GM23338 (cell line): ENCODE data around the gene FOXB2. TPM values are rescaled to one million over a fixed set of nuclear protein-coding genes. Genes with fewer than 3 reads are reported as not detected.

Experiments
- ATAC-seq: fragments of 200-7000 bp; cut with Tn5 transposase; 3 replicates; pipeline ENCODE4 v1.9.1; 2020
- DNase-seq: peaks from one replicate; pipeline ENCODE4 v3.0.0-alpha.2; 2015; ENCODE audit warnings: low spot score
- H2AFZ ChIP-seq: fragments of 200-600 bp; sonication (generic); 2 replicates; pipeline ENCODE4 v1.8.0; 2016; ENCODE audit warnings: antibody characterized with exemption, mild to moderate bottlenecking, moderate library complexity
- H3F3A ChIP-seq: fragments of 200-600 bp; sonication (generic); replicated peaks from 2 replicates; pipeline ENCODE4 v1.8.0; 2017; ENCODE audit warnings: antibody characterized with exemption, mixed run types, low read depth
- H3K27ac ChIP-seq: fragments of 200-600 bp; sonication (generic); 2 replicates; pipeline ENCODE4 v1.6.1; 2016; ENCODE audit warnings: low read depth
- H3K27me3 ChIP-seq: fragments of 200-600 bp; sonication (generic); 2 replicates; pipeline ENCODE4 v1.8.0; 2016; ENCODE audit warnings: mild to moderate bottlenecking, mixed run types, moderate library complexity; ENCODE audit not compliant: insufficient read depth
- H3K36me3 ChIP-seq: fragments of 200-600 bp; sonication (generic); 2 replicates; pipeline ENCODE4 v1.8.0; 2016; ENCODE audit warnings: mild to moderate bottlenecking; ENCODE audit not compliant: insufficient read depth
- H3K4me1 ChIP-seq: fragments of 200-600 bp; sonication (generic); 2 replicates; pipeline ENCODE4 v1.8.0; 2016; ENCODE audit warnings: mild to moderate bottlenecking, moderate library complexity; ENCODE audit not compliant: insufficient read depth
- H3K4me2 ChIP-seq: fragments of 200-600 bp; sonication (generic); 2 replicates; pipeline ENCODE4 v1.7.1; 2017; ENCODE audit warnings: mixed run types
- H3K4me3 ChIP-seq: fragments of 200-600 bp; sonication (generic); 2 replicates; pipeline ENCODE4 v1.6.1; 2016; ENCODE audit warnings: mixed run types
- H3K79me2 ChIP-seq: fragments of 200-600 bp; sonication (generic); replicated peaks from 2 replicates; pipeline ENCODE4 v1.8.0; 2017; ENCODE audit warnings: mild to moderate bottlenecking; ENCODE audit not compliant: insufficient read depth
- H3K9me2 ChIP-seq: fragments of 200-600 bp; sonication (generic); 2 replicates; pipeline ENCODE4 v1.8.0; 2017; ENCODE audit not compliant: insufficient read depth
- H4K20me1 ChIP-seq: fragments of 200-600 bp; sonication (generic); replicated peaks from 2 replicates; pipeline ENCODE4 v1.8.0; 2017; ENCODE audit warnings: mild to moderate bottlenecking; ENCODE audit not compliant: insufficient read depth
- H3K27ac Mint-ChIP-seq: 2 replicates; pipeline ENCODE4 v1.8.0; 2020; ENCODE audit warnings: inconsistent platforms, mild to moderate bottlenecking, moderate library complexity, mixed read lengths
- H3K27me3 Mint-ChIP-seq: 3 replicates; pipeline ENCODE4 v1.8.0; 2022; ENCODE audit warnings: low read depth, mild to moderate bottlenecking, moderate library complexity, mixed read lengths, inconsistent platforms; ENCODE audit not compliant: insufficient read depth, poor library complexity
- H3K36me3 Mint-ChIP-seq: 3 replicates; pipeline ENCODE4 v1.8.0; 2021; ENCODE audit warnings: low read depth, mild to moderate bottlenecking, inconsistent platforms, moderate library complexity, mixed read lengths
- H3K4me1 Mint-ChIP-seq: 3 replicates; pipeline ENCODE4 v1.8.0; 2020; ENCODE audit warnings: mild to moderate bottlenecking, inconsistent platforms, mixed read lengths
- H3K4me3 Mint-ChIP-seq: 3 replicates; pipeline ENCODE4 v1.8.0; 2021; ENCODE audit warnings: moderate library complexity, mild to moderate bottlenecking, inconsistent platforms, mixed read lengths
- H3K9me3 Mint-ChIP-seq: 3 replicates; pipeline ENCODE4 v1.8.0; 2020; ENCODE audit warnings: moderate library complexity, mild to moderate bottlenecking, inconsistent platforms, mixed read lengths
- CREB1 ChIP-seq: fragments of 250-450 bp; sonication (Bioruptor Pico); IDR thresholded peaks from 2 replicates; pipeline ENCODE4 v1.5.0; 2020; ENCODE audit warnings: low read depth, mild to moderate bottlenecking, moderate library complexity
- CTCF ChIP-seq, 2 experiments: fragments of 200-600 bp in 1 of 2; sonication (generic) in 1 of 2; conservative IDR thresholded peaks; 2 replicates each; pipeline versions ENCODE4 v1.5.1 to v1.6.1; 2016 to 2017; ENCODE audit warnings: antibody characterized with exemption in 2 of 2, low read depth in 2 of 2, mild to moderate bottlenecking in 2 of 2, moderate library complexity in 1 of 2
- EZH2 ChIP-seq: fragments of 200-600 bp; sonication (generic); IDR thresholded peaks from one replicate; pipeline ENCODE4 v1.8.0; 2017; ENCODE audit warnings: antibody characterized with exemption, mild to moderate bottlenecking, low read depth; ENCODE audit not compliant: unreplicated experiment
- EZH2phosphoT487 ChIP-seq: fragments of 200-600 bp; sonication (generic); IDR thresholded peaks from one replicate; pipeline ENCODE4 v1.8.1; 2018; ENCODE audit warnings: antibody characterized with exemption; ENCODE audit not compliant: unreplicated experiment
- NANOG ChIP-seq: IDR thresholded peaks from 2 replicates; pipeline ENCODE4 v1.6.1; 2016; ENCODE audit warnings: antibody characterized with exemption, borderline replicate concordance
- STAT1 ChIP-seq: IDR thresholded peaks from one replicate; pipeline ENCODE4 v1.6.1; 2016; ENCODE audit warnings: antibody characterized with exemption; ENCODE audit not compliant: unreplicated experiment
- ZNF114 ChIP-seq: fragments of 250-450 bp; sonication (Bioruptor Pico); IDR thresholded peaks from 2 replicates; pipeline ENCODE4 v1.5.0; 2020; ENCODE audit warnings: mild to moderate bottlenecking, moderate library complexity
- ZNF331 ChIP-seq: fragments of 250-450 bp; sonication (Bioruptor Pico); IDR thresholded peaks from 2 replicates; pipeline ENCODE4 v1.5.0; 2020; ENCODE audit warnings: low read depth, mild to moderate bottlenecking, moderate library complexity
- polyA plus RNA-seq: library from polyadenylated mRNA; unstranded; fragments of >200 nt; fragmentation: Nextera tagmentation; extraction: Ambion mirVana; gene quantifications from 2 replicates; pipeline ENCODE4 v1.2.1, GENCODE V29; 2016
- total RNA-seq: library from RNA; depleted of rRNA; stranded (reverse); fragments of >200 nt; shearing (Covaris generic); gene quantifications from 2 replicates; pipeline ENCODE4 v1.2.3, GENCODE V29; 2014
- TF ChIP-seq, protein P1 (sequence below): IDR thresholded peaks from one replicate; pipeline ENCODE4 v1.6.1; 2018; ENCODE audit warnings: antibody characterized with exemption; ENCODE audit not compliant: unreplicated experiment

The FOXB2 gene
- total and polyA plus RNA-seq, 2 experiments from 2014 or later: not detected

DNA sequence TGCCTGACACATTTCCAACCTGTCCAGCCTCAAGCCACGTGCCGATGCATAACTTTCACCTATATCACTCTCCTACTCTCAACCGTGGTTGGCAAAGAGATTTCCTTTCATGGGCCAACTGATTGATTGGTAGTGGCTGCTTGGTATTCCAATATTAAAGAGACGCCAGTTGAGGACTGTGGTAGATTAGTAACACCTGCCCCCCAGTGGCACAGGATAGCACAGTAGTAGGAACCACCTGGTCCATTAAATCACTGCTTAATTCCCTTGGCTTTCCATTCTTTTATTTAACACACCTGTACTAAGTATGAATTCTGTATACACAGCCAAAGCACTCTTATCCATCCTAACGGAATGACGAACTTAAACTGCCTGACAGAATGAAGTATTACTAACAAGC is 19.1 kb upstream of the FOXB2 start:
- H3K27me3 ChIP-seq: no peaks in the 10 kb centered on the region
- DNase-seq: peak; percentile 55
- TF ChIP-seq NANOG (no peak), CTCF (conservative IDR thresholded peaks at IDR 0.05; ENCODE audit: low read depth in 2 of 2) (peak; percentile 54 to 59), ZNF114 (CRISPR knock-in tag) (no peak), CREB1 (CRISPR knock-in tag) (no peak)
- TF ChIP-seq, protein P1, sequence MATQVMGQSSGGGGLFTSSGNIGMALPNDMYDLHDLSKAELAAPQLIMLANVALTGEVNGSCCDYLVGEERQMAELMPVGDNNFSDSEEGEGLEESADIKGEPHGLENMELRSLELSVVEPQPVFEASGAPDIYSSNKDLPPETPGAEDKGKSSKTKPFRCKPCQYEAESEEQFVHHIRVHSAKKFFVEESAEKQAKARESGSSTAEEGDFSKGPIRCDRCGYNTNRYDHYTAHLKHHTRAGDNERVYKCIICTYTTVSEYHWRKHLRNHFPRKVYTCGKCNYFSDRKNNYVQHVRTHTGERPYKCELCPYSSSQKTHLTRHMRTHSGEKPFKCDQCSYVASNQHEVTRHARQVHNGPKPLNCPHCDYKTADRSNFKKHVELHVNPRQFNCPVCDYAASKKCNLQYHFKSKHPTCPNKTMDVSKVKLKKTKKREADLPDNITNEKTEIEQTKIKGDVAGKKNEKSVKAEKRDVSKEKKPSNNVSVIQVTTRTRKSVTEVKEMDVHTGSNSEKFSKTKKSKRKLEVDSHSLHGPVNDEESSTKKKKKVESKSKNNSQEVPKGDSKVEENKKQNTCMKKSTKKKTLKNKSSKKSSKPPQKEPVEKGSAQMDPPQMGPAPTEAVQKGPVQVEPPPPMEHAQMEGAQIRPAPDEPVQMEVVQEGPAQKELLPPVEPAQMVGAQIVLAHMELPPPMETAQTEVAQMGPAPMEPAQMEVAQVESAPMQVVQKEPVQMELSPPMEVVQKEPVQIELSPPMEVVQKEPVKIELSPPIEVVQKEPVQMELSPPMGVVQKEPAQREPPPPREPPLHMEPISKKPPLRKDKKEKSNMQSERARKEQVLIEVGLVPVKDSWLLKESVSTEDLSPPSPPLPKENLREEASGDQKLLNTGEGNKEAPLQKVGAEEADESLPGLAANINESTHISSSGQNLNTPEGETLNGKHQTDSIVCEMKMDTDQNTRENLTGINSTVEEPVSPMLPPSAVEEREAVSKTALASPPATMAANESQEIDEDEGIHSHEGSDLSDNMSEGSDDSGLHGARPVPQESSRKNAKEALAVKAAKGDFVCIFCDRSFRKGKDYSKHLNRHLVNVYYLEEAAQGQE: no peak
- H3K27ac ChIP-seq: no peak overlapping the region
- H3K4me1 Mint-ChIP-seq: peaks cover 2% of the 10 kb centered on the region; the same call in 1 of the 3 replicates
- H3F3A ChIP-seq: no peaks in the 10 kb centered on the region
- H3K4me3 Mint-ChIP-seq: no peak overlapping the region
- H4K20me1 ChIP-seq: no peaks in the 10 kb centered on the region
- no peaks in the 10 kb centered on the region for H3K4me1 ChIP-seq
- no peaks in the 10 kb centered on the region for H3K79me2 ChIP-seq
- ATAC-seq: peak; percentile 69
- H2AFZ ChIP-seq: no peak overlapping the region
- H3K9me2 ChIP-seq: no peaks in the 10 kb centered on the region
- no peak overlapping the region for H3K27ac Mint-ChIP-seq
- no peaks in the 10 kb centered on the region for H3K9me3 Mint-ChIP-seq
- no peaks in the 10 kb centered on the region for H3K36me3 ChIP-seq
- no peak overlapping the region for H3K4me2 ChIP-seq
- no peak overlapping the region for H3K4me3 ChIP-seq
- peaks cover 3% of the 10 kb centered on the region for H3K27me3 Mint-ChIP-seq
- no peaks in the 10 kb centered on the region for H3K36me3 Mint-ChIP-seq

- Histone ChIP-seq H3K27ac (no peak overlapping the region), H3K79me2 (no peaks in the 10 kb centered on the region), H3K4me3 (no peak overlapping the region), H3F3A (no peaks in the 10 kb centered on the region), H3K27me3 (no peaks in the 10 kb centered on the region), H3K4me2 (no peak overlapping the region), H3K9me2 (no peaks in the 10 kb centered on the region), H3K36me3 (no peaks in the 10 kb centered on the region), H2AFZ (no peak overlapping the region), H3K4me1 (0 out of 2 replicates have a peak, but pooled peaks cover 4% of the 10 kb centered on the region), H4K20me1 (no peaks in the 10 kb centered on the region)
- no peak overlapping the region for H3K27ac Mint-ChIP-seq
- no peaks in the 10 kb centered on the region for H3K9me3 Mint-ChIP-seq
- H3K4me3 Mint-ChIP-seq: no peak overlapping the region
- no peaks in the 10 kb centered on the region for H3K36me3 Mint-ChIP-seq
- ATAC-seq: no peak
- no peak for DNase-seq
- H3K27me3 Mint-ChIP-seq: peaks cover 3% of the 10 kb centered on the region
- H3K4me1 Mint-ChIP-seq: peaks cover 3% of the 10 kb centered on the region; the same call in 2 of the 3 replicates
- TF ChIP-seq NANOG (no peak), EZH2 (no peak), STAT1 (no peak), ZNF331 (no peak), CTCF (conservative IDR thresholded peaks at IDR 0.05; ENCODE audit: low read depth in 2 of 2) (no peak), EZH2phosphoT487 (no peak)
Observed at GRCh38 chr9:77003366-77003765, 16.1 kb upstream of the FOXB2 start.
